DMS 273 (cell line): ENCODE measurements around the gene SPAG4.

Experiments used
- DNase-seq: peaks from one replicate; lab custom pipeline; 2025; ENCODE audit not compliant: unreplicated experiment; lab: John Stamatoyannopoulos, UW

The SPAG4 gene

GRCh38 chr20:35652641-35653429 is 37.2 kb downstream of the SPAG4 start:
- no peak for DNase-seq

- DNase-seq = no peak
Measured at GRCh38 chr20:35653430-35653734, 37.8 kb downstream of the SPAG4 start.

GRCh38 chr20:35653893-35654292 is 38.3 kb downstream of the SPAG4 start:
- no peak for DNase-seq

GRCh38 chr20:35654415-35654814 is 38.8 kb downstream of the SPAG4 start:
- DNase-seq = no peak

- DNase-seq = no peak
Measured at GRCh38 chr20:35657271-35657670, 41.6 kb downstream of the SPAG4 start.

DNA sequence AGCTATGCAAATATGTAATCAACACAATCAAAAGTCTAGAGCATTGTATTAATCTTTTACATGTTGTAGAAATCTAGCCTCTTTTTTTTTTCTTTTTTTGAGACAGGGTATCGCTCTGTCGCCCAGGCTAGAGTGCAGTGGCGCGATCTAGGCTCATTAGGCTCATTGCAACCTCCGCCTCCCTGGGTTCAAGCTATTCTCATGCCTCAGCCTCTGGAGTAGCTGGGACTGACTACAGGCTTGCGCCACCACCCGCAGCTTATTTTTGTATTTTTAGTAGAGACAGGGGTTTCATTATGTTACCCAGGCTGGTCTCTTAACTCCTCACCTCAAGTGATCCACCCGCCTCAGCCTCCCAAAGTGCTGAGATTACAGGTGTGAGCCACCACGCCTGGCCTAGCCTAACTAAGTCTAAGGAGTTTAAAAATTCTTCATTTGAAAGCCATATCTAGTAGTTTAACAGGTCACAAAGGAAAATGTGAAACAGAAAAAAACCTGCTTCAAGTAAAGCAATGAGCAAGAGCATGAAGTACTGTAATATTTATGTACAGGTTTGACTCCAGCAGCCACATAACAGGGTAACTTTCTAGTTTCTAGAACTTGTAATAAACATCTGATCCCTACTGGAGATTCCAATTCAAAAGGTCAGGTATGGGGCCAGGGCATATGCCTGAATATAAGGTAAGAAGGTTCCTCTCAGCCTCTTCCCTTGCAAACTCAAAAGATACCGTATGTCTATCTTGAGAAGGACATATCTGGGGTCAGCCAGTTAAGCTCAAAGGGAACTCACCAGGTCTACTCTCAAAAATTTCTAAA is 44.7 kb downstream of the SPAG4 start:
- no peak for DNase-seq

GRCh38 chr20:35661053-35661452 is 45.4 kb downstream of the SPAG4 start:
- DNase-seq = no peak

GRCh38 chr20:35661908-35662307 is 46.3 kb downstream of the SPAG4 start:
- no peak for DNase-seq

DNA sequence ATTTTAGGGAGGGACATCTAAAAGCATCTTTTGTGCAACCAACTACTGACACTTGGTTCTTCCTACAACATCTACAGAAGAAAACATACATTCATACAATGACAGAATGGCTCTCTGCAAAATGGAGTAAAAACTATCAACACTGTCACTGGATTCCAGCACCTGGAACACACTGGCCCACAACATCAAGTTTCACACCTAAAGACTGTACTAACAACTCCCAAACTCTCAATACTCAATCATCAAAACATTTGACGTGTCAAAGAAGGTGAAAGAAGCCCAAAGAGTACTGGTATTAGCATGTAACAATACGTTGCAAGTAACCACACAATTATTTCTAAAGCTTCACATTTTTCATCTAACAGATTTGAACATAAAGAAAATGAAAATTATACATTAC is 46.9 kb downstream of the SPAG4 start:
- no peak for DNase-seq

DNA sequence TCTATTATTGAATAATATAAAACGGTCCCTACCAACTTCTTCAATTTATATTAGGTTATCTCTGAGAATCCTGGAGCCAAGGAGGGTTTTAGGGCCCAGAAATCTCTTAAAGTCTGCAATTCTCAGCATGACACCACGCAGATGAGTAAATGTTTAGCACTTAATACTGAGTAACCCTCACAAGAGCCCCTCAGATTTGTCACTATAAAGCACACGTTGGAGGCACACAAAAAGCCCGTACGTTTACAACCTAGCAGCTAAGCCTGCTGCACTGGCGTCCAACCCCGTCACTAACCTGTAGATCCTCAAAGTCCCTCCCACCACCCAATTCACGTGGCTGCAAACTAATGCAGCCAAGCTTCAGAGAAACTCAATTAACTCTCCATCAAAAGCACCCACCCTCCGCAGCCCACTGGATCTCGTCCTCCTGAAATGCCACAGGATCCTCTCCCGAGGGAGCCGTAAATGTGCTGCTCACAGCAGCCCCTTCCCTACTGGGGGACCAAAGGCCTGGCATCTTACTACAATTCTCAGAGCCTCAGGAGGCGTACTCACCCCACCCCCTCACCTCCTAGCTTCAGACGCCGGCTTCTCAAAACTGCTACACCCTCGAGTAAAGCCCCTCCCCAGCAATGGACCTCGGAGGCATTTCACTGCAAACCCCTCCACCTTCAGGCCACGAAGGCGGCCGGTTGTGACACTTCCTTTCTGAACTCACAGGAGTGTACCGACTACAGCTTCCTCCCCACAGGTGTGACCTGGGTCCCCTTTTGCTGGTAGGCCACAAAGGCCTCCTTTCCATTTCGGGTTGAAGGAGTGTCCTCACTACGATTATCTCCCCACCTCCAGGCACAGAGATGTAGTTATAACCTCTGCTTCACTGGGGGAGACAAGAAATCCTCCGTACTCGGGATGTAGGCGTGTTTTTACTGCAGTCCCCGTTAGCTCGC is 48.2 kb downstream of the SPAG4 start:
- peak; percentile 76 for DNase-seq

DNA sequence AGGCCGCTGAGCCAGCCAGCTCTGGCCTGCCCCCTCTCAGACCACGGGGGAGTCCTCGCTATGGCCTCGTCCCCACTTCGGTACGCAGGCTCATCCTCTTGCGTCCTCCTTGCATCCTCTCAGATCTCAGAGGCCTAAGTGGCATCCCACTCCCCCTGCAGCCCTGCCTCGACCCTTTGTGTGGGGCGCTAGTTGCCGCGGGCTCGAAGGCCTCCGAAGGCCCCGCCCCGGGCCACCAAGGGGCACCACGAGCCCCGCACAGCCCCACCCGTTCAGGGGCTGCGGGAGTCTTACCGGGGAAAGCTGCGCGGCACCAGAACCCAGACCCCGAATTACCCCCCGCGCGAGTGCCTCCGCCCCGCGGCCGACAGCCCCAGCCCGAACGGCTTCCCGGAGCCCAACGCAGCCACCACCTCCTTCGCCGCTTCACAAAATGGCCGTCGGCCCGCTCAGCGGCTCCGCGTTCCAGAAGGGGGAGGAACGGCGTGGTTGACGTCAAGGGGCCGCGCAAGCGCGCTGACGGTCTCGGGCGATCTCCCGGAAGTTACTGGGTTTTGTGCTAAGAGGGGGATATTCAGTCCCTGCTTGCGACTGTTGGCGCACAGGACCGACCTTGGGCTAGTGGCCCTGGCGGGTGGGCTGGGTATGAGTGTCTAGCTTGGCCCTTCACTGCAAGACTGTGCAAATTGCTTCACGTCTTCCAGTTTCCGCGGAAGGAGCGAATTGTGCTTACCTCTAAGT is 49.0 kb downstream of the SPAG4 start, which contains the start of the genes CPNE1 and RBM12:
TSS of gene CPNE1 (minus strand) at position 435 of the 741 bp plus-strand sequence. CDS start 31,977 bp downstream, outside the sequence.
TSS of gene RBM12 (minus strand) at position 435 of the 741 bp plus-strand sequence. CDS start 9,578 bp downstream, outside the sequence.
- peak; percentile 97 for DNase-seq

- no peak for DNase-seq
Measured at GRCh38 chr20:35665949-35666288, 50.3 kb downstream of the SPAG4 start.

DNA sequence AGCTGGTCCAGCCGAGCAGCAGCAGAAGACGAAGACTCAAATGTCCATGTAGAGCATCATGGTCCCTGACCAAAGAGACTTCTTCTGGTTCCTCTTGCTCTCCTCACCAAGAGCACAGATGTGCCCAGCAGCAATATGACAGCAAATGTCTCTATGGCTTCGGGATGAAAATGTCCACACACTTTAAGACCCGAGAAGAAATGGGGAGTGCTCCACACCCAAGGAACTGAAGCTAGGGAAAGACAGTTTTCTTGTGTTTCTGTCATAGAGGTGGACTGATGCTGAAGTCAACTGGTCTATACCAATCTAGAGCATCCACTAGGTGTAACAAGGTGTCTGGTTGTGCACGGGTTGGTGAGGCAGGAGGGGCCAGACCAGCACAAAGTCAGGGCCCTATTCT is 53.6 kb downstream of the SPAG4 start:
- no peak for DNase-seq

GRCh38 chr20:35669681-35670080 is 54.1 kb downstream of the SPAG4 start:
- no peak for DNase-seq
